SK-N-MC (cell line): ENCODE results near the gene CTSV.
"Not testable (repeated sequence)": the region's sequence is repeated elsewhere in the genome, so short reads cannot be mapped to it uniquely, and the experiment has no call there.

Experiments
- EZH2 ChIP-seq: fragments of 200-600 bp; sonication (generic); IDR thresholded peaks from one replicate; pipeline ENCODE4 v1.6.1; 2017; ENCODE audit warnings: antibody characterized with exemption
- FOXP2 ChIP-seq: optimal IDR thresholded peaks from 2 replicates; pipeline ENCODE3; 2011; ENCODE audit warnings: mild to moderate bottlenecking, moderate library complexity; ENCODE audit not compliant: insufficient read depth; ENCODE audit errors: extremely low read length, control extremely low read depth
- POLR2AphosphoS5 ChIP-seq: IDR thresholded peaks from 2 replicates; pipeline ENCODE4 v1.6.1; 2012; ENCODE audit warnings: mild to moderate bottlenecking, low read depth, low read length, borderline replicate concordance

DNA sequence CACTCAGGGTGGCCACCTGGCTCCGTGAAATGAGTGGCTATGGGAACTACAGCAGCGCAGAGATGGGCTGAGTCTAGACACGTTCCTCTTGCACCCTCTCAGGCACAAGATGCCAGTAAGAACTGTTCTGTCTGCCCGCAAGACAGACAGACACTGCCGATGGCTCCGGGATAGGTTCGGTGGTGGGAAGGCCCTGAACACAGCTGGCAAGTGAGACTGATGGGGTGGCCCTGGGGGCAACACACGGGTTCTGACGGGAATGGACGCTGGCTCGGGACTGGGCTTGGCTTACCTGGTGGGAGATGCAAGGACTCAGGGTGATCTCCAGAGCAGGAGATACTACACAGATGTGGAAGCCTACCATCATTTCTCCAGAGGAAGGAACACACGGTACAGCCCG lies 16.9 kb upstream of the CTSV start:
- TF ChIP-seq EZH2, POLR2AphosphoS5, FOXP2: not testable (repeated sequence)
